IMR-90 (cell line): ENCODE measurements around the gene SCN10A.

Experiments
- CEBPB ChIP-seq: IDR thresholded peaks from 2 replicates; pipeline ENCODE4 v1.6.1; 2012; ENCODE audit warnings: low read depth, low read length, improper control_type of control experiment
- MAFK ChIP-seq: IDR thresholded peaks from 2 replicates; pipeline ENCODE4 v1.6.1; 2012; ENCODE audit warnings: low read depth, low read length, improper control_type of control experiment
- NFE2L2 ChIP-seq: fragments of 150-350 bp; IDR thresholded peaks from 2 replicates; pipeline ENCODE4 v1.6.1; 2016; ENCODE audit warnings: low read depth, mild to moderate bottlenecking, low read length
- POLR2A ChIP-seq: IDR thresholded peaks from 2 replicates; pipeline ENCODE4 v1.6.1; 2012; ENCODE audit warnings: mild to moderate bottlenecking, low read depth, low read length
- RAD21 ChIP-seq: IDR thresholded peaks from 2 replicates; pipeline ENCODE4 v1.6.1; 2012; ENCODE audit warnings: low read length, improper control_type of control experiment
- TF ChIP-seq, protein P1 (sequence below): conservative IDR thresholded peaks from 2 replicates; pipeline ENCODE4 v1.5.1; 2012; ENCODE audit warnings: mild to moderate bottlenecking, low read depth, low read length, improper control_type of control experiment
- TF ChIP-seq, protein P2 (sequence below): fragments of 150-350 bp; IDR thresholded peaks from 2 replicates; pipeline ENCODE4 v1.6.1; 2017; ENCODE audit warnings: mild to moderate bottlenecking, antibody characterized with exemption, low read length, low read depth

DNA sequence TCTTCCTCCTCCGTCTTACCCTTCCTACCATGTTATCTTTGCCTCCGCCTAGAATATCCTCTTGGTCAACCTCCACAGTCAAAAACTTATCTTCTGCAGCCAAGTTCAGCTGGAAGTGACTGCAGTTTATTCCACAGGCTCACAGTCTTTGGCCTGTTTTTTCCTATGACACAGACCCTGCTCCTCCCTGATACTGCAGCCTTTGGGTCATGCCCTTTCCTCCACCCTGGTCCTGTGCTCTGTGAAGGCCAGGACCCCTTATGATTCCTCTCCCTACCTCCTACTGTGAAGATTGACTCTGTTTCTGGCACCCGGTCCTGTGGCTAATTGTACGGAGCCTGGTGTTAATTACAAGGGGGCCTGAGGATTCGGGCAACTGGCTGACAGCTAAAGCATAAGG lies 117.3 kb downstream of the SCN10A start:
- TF ChIP-seq POLR2A (no peak), CEBPB (no peak), NFE2L2 (no peak), MAFK (no peak), RAD21 (no peak)
- TF ChIP-seq, protein P1, sequence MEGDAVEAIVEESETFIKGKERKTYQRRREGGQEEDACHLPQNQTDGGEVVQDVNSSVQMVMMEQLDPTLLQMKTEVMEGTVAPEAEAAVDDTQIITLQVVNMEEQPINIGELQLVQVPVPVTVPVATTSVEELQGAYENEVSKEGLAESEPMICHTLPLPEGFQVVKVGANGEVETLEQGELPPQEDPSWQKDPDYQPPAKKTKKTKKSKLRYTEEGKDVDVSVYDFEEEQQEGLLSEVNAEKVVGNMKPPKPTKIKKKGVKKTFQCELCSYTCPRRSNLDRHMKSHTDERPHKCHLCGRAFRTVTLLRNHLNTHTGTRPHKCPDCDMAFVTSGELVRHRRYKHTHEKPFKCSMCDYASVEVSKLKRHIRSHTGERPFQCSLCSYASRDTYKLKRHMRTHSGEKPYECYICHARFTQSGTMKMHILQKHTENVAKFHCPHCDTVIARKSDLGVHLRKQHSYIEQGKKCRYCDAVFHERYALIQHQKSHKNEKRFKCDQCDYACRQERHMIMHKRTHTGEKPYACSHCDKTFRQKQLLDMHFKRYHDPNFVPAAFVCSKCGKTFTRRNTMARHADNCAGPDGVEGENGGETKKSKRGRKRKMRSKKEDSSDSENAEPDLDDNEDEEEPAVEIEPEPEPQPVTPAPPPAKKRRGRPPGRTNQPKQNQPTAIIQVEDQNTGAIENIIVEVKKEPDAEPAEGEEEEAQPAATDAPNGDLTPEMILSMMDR, result no peak
- TF ChIP-seq, protein P2, sequence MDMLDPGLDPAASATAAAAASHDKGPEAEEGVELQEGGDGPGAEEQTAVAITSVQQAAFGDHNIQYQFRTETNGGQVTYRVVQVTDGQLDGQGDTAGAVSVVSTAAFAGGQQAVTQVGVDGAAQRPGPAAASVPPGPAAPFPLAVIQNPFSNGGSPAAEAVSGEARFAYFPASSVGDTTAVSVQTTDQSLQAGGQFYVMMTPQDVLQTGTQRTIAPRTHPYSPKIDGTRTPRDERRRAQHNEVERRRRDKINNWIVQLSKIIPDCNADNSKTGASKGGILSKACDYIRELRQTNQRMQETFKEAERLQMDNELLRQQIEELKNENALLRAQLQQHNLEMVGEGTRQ, result no peak
